GM18861 (cell line): ENCODE measurements around the gene BRD3OS.
"Not testable (repeated sequence)": the region's sequence is repeated elsewhere in the genome, so short reads cannot be mapped to it uniquely, and the experiment has no call there.

Experiments used
- ATAC-seq: cut with Tn5 transposase; IDR thresholded peaks from one replicate; pipeline ENCODE4 v1.9.1; 2021; ENCODE audit not compliant: unreplicated experiment

The BRD3OS gene

DNA sequence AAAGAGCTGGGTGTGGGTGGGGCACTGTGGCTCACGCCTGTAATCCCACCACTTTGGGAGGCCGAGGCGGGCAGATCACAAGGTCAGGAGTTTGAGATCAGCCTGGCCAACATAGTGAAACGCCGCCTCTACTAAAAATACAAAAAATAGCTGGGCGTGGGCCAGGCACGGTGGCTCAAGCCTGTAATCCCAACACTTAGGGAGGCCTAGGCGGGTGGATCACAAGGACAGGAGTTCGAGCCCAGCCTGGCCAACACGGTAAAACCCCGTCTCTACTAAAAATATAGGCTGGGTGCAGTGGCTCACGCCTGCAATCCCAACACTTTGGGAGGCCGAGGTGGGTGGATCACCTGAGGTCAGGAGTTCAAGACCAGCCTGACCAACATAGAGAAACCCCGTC lies 36.5 kb upstream of the BRD3OS start:
- not testable (repeated sequence) for ATAC-seq

DNA sequence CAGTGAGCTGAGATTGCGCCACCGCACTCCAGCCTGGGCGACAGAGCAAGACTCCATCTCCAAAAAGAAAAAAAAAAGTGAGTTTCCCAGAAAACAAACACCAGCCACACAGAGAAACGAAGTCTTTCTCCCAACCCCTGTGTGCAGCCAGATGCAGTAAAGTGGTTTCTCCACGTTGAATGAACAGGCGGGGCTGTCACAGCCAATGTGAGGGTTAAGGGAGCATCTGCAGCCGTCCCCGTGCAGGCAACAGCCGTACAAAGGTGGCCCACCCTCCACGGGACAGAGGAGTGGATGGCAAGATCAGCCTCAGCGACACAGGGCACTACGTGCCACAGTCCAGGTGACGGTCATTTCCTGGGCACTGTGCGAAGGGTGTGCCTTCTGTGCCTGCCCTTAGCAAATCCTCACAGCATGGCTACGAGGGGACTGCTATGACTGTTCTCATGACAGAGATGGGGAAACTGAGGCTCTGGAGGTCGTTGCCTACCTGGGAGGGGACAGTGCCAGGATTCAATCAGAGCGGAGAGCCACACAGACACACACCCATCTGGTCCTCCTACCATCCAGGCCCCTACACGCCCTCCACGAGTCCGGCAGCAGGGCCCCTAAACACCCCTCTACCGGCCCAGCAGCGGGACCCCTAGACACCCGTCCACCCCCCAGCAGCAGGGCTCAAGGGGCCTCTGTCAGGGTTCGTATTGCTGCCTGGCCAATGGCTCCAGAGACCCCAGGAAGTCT lies 35.5 kb upstream of the BRD3OS start:
- ATAC-seq: no peak

DNA sequence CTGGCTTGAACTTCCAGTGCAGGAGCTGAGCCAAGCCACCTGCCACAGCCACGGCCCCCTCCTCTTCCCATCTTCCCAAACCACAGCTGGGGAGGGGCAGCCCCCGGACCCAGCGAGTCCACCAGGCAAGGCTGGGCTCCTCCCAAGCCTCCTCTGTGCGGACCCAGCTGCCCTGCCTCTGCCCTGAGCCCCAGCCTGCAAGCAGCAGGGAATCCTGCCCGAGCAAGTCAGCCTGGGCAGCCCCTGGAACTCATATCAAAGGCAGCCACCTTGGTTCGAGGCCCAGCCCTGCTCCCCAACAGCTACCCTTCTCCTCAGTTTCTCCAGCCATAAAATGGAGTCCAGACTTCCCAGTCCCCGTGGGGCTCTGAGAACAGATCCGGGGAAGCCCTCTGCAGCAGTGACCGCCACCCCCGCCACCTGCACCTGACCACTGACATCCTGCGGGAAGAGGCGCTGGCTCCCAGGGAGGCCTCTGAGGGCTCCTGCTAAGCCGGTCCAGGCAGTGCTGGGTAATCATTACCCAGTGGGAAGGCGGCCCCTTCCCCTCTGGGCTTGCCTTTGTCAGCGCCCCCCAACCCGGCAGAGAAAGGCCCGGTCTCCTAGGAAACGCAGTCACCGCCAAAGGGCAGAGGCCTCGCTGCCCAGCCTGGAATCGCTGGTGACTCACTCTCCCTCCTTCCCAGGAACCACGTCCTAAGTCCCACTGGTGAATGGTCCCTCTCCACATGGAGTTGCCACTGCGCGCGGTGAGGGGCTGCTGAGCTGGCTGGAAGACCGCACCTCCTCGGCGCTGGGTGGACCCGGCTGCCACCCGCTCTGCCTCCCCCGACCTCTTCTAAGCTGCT lies 34.7 kb upstream of the BRD3OS start:
- no peak for ATAC-seq

DNA sequence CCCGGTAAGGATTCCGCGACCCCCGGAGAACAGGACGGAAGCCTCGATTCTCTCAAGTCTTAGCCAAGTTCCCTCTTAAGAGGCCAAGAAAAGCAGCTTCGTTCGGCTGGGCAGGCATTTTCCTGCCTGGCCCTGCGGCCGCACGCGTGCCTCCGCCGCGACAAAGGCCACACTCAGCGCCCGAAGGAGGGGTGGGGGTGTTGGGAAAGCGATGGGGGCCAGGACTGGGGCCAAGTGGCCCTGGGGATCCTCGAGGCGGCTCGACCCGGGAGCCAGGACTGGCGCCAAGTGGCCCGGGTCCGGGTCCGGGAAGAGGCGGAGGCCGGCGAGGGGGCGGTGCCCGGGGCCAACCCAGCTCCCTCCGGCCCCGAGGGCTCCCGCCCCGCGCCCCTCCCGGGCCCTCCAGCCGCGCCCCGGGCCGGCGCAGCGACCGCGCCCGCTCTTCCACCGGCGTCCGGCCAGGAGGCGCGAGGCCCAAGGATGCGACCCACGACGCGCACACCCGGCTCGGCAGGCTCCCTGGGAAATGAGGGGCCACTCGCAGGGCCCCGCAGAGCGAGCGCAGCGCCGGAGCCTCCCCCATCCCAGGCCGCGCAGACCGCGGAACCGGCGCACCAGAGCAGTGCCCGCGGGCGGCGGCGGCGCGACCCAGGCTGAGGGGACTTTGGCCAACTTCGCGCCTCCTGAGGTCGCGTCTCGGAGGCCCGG lies 33.9 kb upstream of the BRD3OS start:
- ATAC-seq: peak; percentile 4

DNA sequence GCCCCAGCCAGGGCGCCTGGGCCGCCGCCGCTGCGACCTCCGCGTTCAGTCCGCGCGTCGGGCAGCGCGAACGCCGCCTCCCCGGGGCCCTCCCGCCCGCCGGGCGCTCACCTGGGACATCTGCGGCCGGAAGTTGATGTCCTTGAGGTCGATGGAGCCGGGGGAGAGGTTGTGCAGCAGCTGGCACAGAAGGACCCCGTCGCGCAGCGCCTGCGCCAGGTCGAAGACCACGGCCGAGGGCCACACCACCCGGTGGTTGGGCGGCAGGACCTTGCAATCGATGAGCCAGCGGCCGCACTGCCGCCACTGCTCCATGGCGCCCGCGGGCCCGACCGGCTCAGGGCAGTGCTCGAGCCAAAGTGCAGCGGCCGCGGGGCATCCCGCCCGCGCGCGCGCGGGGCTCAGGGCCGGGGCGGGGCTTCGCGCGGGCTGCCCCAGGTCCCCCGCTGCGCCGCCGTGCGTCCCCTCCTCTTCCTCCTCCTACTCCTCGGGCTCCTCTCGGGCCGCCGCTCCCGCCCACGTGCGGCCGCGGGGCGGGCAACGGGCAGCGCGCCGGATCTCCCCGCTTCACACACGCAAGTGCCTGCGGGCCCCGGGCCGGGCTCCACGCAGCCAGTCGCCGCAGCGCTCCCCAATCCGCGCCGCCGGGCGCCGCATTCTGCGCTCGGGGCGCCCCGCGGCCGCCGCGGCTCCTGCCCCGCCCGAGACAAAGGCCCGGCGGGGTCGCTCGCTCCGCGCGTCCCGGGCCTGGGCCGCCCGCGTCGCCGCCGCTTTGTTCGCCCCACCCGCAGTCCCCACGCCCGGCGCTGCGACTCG lies 33.1 kb upstream of the BRD3OS start, which contains the start of gene VAV2:
TSS of gene VAV2 (minus strand) at position 361 of the 816 bp plus-strand sequence. CDS start at position 315, 46 bp downstream.
- peak; percentile 45 for ATAC-seq

DNA sequence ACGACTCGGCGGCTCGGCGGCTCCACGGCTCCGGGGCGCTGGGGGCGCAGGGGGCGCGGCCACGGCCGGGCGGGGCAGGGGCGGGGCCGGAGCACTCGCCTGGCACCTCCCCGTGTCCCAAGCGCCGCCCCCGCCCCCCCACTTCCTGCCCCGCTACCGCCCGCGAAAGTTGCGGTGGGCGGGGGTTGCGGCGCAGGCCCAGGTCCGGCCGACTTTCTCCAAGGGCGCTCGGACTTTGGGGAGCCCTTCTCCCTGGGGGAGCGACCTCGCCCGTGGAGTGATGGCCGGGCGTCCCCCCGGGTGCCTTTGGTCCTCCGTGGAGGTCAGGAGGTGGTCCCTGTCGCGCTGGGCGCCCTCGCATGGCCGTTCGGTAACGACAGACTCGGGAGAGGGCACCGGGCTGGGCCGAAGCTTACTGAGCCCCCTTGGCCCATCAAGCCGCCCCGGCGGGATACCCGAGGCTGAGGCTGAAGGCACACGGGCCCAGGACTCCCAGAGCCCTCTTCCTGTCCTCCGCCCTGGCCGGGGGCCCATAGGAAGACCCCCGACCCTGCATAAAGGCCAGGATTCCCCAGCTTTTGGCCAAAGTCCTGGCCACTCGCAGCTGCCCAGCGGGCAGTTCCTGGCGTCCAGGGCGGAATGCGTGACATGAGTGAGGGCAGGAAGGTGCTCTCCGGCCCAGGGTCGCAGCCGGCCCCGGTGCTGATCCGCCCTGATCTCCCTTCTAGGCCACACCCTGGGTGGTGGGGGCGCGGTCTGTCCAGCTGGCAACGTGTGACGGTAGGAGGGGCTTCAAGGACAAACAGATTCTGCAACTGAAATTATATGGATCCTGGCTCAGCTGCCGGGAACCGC lies 32.3 kb upstream of the BRD3OS start:
- peak; percentile 21 for ATAC-seq

DNA sequence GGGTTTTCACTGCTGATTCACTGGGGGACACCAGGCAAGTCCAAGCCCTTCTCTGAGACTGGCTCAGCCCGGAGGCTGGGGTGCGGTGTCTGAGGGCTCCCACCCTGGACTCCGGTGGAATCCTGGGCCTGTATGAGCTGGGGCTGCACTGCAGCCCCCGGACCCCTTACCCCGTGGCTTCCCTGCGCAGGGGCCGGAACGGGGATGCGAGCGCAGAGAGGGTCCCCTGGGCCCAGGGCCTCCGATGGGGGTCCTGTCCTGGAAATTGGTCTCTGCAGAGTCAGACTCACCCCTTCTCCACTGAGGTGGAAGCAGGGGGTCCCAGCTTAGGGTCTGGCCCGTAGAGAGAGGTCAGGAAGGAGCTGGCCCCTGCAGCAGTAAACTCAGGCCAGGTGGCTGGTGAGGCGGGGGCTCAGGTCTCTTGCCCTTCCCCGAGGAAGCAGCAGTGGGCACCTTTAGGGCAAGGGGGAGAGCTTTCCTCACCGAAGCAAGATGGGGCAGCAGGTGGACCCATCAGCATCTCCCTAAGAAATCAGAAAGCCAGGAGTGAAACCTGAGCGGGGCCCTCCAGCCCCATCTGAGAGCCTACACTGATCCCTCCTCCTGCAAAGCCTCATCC lies 31.5 kb upstream of the BRD3OS start:
- ATAC-seq: no peak

DNA sequence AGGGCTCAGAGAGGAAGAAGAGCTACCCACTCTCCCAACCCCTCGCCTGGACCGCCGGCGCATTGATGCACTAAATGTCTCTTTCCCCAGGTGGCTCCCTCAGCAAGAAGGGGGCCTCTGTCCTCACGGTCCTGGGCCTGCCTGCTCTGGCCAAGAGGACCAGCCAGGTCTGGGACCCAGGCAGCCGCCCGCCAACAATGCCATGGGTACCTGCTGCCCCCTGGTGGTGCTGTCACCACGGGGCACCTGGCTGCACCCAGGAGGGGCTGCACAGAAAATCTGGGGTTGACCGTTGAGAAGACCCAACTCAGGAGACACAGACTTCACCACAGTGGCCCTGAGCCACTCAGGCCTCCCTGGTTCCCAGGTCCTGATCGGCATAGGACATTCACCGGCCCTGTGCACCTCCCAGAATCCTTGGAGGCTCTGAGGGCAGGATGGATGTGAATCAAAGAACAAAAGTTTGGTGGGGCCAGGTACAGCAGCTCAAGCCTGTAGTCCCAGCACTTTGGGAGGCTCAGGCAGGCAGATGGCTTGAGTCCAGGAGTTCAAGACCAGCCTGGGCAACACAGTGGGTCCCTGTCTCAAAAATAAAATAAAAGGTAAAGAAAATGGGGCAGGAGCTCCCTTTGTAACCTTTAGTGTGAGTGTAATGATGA lies 30.8 kb upstream of the BRD3OS start:
- no peak for ATAC-seq

DNA sequence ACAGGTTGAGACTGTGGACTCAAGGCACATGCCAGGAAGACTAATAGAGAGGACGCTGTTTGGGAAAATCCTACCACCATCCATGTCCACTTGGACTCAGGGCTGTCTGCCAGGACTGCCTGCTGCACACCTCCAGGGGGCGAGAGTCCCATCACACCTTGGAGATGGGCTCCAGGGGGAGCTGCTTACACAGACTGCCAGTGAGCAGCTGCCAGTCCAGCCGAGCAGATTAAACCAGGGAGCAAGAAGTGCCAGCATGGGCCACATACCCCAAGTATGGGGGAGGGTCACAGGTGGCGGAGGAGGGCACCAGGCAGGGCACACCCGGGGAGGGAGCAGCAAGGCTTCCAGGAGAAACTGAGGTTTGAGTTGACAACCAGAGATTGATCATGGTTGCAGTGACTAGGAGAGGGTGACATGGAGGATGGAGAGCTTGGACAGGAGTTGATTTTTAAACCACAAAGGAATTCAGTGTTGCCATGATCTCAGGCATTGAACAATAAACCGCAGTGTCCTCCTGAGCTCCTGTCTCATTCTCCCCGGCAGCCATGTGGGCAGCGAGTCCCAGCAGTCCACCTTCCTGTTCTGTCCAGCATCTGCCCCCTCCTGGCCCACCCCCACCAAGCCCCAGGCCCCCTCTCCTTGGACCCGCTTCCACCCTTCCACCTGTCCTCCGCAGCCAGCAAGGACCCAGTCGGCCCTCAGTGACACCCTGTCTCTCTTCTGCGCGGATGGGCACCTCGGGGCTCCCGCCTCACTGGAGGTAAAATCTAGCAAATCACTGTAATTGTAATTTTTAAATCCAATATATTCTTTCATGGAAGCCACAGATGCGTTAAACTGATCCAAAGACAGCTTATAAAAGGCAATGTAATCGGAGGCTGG lies 30.0 kb upstream of the BRD3OS start:
- ATAC-seq: no peak

DNA sequence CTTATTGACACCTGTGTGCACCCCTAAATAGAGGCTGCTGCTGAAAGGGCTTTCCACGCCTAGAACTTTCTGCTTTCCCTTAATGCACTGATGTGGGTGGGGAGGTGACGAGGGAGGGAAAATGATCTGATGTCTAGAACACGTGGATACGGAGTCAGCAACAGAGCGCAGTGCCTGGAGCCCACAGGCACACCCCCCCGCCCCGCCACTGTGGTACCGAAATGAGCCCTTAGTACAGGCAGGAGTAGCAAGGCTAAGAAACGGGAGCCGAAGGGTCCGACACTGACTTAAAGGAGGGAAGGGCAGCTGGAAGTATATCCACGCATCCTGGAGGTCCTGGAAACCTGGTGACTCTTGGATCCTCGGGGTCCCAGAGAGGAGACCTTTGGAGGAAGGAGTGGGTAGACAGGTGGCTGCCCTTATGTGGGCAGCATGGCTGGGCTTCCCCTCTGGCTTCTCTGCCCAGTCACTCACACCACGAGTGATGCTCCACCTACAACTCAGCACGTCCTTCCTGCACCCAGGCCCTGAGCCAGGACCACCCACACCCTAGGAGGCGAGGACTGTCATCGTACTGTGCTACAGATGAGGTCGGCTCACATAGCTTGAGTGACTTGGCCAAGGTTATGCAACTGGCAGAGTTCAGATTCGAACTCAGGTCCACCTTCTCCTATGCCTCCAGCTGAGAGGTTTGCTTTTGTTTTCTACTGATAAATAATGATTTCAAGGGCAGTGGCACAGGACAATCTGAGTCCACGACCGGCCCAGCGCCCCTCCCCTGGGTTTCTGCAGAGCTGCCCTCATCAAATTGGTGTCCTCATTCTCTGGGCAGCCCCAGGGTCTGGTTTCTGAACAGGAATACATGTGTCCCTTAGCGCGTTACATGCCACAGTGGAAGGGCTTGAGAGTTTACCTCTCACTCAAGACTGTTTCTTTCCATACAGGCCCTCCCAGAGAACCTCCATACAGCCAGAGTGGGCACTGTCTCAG lies 28.5 kb upstream of the BRD3OS start:
- no peak for ATAC-seq

DNA sequence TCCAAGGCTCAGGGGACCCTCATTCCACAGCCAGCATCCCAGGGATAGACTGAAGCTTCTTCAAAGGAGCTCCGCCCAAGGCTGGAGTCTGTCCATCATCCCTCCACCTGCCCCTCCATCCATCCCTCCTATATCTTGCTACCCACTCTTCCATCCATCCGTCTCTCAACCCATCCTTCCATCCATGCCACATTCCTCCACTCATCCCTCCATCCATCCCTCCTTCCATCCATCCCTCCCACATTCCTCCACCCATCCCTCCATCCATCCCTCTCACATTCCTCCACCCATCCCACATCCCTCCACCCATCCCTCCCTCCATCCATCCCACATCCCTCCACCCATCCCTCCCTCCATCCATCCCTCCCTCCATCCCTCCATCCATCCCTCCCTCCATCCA lies 27.7 kb upstream of the BRD3OS start:
- no peak for ATAC-seq

DNA sequence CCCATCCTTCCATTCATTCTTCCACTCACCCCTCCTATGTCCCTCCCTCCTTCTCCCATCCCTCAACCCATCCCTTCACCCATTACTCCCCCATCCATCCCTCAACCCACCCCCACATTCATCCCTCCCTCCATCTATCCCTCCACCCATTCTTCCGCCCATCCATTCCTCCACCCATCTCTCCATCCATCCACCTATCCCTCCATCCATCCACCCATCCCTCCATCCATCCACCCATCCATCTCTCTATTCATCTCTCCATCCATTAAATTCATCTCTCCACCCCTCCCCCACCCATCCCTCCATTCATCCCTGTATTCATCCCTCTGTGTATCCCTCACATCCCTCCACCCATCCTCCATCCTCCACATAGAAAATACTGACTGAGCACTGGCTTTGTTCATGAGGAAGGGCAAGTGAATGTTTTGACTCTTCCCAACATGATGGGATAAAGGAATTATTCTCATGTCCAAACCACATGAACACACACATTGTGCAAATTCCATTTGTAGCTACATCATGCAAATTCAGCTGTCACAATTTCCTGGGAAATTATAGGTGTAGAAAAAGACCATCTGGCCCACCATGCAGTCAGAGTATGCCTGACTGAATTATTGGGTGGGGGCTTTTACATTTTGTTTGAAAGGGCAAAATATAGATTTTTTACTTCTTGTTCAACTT lies 26.2 kb upstream of the BRD3OS start:
- no peak for ATAC-seq

DNA sequence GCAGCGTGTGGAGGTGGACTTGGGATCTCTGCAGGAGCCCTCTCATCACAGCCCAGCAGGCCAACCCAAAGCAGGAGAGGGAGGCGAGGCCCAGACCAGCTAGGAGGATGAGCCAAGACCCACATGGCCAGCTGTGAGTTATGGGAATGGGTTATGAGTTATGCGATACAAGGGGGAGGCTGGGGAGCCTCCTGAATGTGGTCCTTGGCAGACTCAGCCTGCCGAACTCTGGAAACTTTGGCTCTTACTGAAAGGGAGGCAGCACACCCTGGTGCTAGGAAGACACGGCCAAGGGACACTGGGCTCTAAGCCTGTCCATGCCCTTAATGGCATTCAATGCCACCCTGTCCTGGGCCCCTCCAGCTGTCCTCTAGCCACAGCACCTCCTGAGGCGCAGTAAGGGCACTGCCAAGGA lies 25.4 kb upstream of the BRD3OS start:
- no peak for ATAC-seq

DNA sequence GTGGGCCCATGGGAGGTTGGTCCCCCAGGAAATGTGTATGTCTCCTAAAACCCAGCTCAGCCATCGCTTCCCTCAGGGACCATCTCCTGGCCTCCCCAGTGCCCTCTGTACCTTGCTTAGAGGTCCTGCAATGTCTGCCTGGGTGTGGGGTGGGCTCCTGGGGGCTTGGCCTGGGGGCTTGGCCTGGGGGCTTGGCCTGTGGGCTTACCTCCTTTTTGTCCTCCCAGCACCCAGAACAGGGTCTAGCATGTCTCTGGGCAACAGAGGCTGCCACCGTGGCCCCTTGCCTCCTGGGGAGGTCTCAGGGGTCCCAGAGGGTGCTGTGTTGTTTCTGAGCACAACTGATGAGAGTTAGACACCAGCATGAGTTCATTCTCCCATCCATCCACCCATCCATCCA lies 22.5 kb upstream of the BRD3OS start:
- ATAC-seq: no peak

DNA sequence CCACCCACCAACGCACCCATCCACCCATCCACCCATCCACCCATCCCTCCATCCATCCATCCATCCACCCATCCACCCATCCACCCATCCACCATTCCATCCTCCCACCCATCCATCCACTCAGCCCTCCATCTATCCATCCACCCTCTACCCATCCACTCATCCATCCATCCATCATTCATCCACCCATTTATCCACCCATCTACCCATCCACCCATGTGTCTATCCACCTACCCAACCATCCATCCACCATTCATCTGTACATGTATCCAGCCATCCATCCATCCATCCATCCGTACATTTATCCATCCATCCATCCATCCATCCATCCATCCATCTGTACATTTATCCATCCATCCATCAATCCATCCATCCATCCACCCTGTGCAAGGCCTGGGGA lies 22.0 kb upstream of the BRD3OS start:
- no peak for ATAC-seq
